GM19239 (cell line): ENCODE results near the gene P3H3.

Source experiments
- DNase-seq: peaks from one replicate; pipeline ENCODE4 v3.0.0; 2011; ENCODE audit warnings: low spot score; ENCODE audit not compliant: insufficient read length
- FAIRE-seq: peaks from 2 replicates; lab custom pipeline; 2011; peaks lifted over from hg19 to GRCh38; lab: Jason Lieb, UNC

Gene P3H3

DNA sequence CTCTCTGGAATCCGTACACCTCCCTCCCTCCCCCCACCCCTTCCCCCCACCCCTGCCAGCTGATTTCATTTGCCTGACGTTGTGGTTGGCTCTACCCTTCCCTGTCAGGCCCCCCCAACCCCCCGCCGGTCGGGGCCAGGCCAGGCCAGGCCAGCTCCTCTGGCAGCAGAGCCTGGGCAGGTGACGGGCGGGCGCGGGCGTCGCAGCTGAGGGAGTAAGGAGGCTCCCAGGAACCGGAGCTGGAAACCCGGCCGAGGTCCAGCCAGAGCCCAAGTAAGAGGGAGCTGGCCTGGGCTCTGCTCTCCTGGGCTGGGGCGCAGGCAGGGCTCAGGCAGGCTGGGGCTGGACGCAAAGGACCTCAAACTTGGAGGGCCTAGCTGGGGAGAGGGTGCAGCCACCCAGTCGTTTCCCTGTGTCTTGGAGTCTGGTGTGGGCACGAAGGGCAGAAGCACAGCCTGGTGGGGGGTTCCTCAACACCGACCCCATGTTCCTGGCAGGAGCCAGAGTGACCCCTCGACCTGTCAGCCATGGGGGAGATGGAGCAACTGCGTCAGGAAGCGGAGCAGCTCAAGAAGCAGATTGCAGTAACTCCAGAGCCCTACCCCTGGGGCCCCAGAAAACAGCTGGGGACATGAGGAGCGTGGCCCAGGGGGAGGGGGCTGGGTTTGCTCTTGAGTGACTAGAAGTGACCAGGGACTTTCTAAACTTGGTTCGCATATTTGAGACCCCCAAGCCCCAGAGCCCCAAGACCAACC is 12.7 kb downstream of the P3H3 start, which contains the start of gene GNB3:
TSS of gene GNB3 (plus strand) at position 165 of the 755 bp plus-strand sequence. CDS start at position 528, 363 bp downstream.
- no peak for FAIRE-seq
- DNase-seq, result no peak

DNA sequence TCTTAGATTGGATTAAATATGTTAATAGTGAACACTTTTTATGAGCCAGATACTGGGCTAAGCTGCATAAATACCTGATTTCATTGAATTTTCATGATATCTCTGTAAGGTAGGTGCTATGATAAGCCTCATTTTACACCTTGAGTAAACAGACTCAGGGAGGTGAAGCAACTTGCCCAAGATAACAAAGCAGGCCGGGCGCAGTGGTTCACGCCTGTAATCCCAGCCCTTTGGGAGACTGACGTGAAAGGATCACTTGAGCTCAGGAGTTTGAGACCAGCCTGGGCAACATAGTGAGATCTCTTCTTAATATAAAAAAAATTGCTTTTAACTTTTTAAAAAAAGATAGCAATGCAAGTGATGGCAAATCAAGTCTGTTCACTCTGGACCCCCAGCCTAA is 13.9 kb downstream of the P3H3 start:
- FAIRE-seq, result no peak

DNA sequence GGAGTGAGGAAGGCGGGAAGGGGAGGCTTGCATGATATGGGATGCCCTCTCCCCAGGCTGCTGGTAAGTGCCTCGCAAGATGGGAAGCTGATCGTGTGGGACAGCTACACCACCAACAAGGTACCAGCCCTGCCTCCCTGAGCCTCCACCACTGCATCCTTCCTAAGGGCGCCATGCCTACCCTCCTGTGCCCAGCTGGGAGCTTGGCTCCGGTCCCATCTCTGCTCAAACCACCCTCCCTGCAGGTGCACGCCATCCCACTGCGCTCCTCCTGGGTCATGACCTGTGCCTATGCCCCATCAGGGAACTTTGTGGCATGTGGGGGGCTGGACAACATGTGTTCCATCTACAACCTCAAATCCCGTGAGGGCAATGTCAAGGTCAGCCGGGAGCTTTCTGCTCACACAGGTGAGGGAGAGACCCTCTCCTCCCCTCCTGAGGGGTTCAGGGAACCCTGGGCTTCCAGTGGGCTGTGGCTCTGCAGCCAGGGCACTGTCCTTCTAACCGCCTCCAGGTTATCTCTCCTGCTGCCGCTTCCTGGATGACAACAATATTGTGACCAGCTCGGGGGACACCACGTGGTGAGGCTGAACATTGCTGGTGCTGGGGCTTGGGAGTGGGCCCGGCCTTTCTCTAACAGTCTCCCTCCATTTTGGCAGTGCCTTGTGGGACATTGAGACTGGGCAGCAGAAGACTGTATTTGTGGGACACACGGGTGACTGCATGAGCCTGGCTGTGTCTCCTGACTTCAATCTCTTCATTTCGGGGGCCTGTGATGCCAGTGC is 15.1 kb downstream of the P3H3 start:
- no peak for DNase-seq
- FAIRE-seq, result no peak

More for the DNA sequence above, 13.9 kb downstream of the P3H3 start:
- DNase-seq, result no peak

GRCh38 chr12:6845395-6845794 is 17.2 kb downstream of the P3H3 start:
- FAIRE-seq, result no peak

GRCh38 chr12:6846316-6846869 is 18.2 kb downstream of the P3H3 start:
- DNase-seq (no peak), FAIRE-seq (no peak)

More at GRCh38 chr12:6845395-6845794, 17.2 kb downstream of the P3H3 start:
- DNase-seq, result no peak

- no peak for DNase-seq
- no peak for FAIRE-seq
Measured at GRCh38 chr12:6847676-6848075, 19.5 kb downstream of the P3H3 start.

- no peak for DNase-seq
- FAIRE-seq, result peak; percentile 49
Measured at GRCh38 chr12:6849427-6849826, 21.2 kb downstream of the P3H3 start.

- DNase-seq (no peak), FAIRE-seq (no peak)
Measured at GRCh38 chr12:6849976-6850560, 21.9 kb downstream of the P3H3 start.

- DNase-seq (no peak), FAIRE-seq (no peak)
Measured at GRCh38 chr12:6850796-6851152, 22.6 kb downstream of the P3H3 start.

DNA sequence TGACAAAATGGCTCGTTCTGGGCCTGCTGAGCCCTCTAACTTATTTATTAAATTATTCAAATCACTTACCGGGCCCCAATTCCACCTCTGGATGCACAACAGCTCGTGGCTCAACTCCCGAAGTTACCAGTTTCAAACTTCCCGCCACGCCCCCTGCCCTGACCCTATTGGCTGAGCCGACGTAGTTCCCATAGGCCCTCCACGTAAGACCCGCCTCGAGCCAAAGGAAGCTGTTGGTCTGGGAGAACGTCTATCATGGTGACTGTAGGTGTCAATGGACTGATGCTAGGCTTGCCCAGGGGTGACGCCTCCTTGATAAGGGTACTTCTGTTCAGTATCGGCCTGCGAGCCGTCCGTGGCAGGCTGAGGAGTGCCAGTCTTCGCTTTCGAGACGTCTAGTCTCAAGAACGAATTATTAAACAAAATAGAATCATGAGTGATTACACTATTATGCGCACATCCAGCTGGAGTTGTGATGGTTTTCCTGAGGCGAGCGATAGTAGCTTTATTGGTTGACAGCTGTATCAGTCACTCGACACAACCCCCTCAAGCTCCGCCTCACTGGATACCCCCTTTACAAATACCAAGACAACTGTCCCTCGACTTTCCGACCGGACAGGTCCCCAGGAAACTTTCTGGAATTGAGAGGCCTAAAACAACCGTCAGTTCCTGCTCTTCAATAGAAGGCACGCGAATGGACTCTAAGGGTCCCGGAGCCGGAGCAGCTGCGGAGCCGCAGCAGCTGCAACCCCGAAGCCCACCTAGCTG is 23.1 kb downstream of the P3H3 start, which contains the start of gene CDCA3:
TSS of gene CDCA3 (minus strand) at position 134 of the 768 bp plus-strand sequence. CDS start 334 bp downstream, outside the sequence.
- FAIRE-seq, result no peak
- peak; percentile 99 for DNase-seq

GRCh38 chr12:6851921-6852650 is 23.9 kb downstream of the P3H3 start, which contains the start of gene USP5:
Gene USP5 (plus strand): TSS chr12:6852150. CDS start chr12:6852180, 30 bp downstream.
- FAIRE-seq, result peak; percentile 98
- peak; percentile 87 for DNase-seq

DNA sequence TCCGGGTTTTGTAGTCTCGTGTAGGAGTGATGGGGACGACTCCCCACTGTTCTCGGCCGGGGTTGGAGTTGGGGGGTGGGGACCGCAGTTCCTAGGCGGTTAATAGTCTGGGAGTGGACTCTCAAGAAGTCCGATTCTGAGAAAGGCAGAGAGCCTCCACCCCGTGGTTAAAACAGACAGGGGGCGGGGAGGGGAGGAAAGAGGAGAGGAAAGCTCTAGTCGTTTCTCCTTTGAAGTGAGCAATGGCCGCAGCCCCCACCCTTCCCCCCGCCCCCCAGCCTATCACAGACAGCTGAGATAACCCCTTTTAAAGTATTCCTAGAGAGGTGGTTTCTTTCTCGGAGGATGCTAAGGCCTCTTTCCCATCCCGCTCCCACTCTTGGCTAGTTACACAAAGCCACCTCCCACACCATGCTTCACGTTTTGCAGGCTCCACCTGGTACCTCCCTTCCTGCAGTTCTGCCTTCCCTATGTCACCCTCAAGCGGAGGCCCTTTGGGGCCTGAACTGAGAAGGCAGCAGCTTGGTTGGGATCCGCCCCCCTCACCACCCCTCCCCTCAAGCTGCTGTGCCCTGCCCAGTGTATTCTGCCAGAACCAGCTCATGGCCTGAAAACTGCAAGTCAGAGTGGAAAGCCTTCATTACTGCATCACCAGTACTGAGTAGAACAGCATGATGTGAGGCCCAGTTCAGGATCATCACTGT is 24.6 kb downstream of the P3H3 start:
- FAIRE-seq (peak; percentile 73), DNase-seq (no peak)

- no peak for FAIRE-seq
- no peak for DNase-seq
Measured at GRCh38 chr12:6853626-6854025, 25.4 kb downstream of the P3H3 start.

- FAIRE-seq, result no peak
- DNase-seq, result no peak
Measured at GRCh38 chr12:6854036-6854435, 25.8 kb downstream of the P3H3 start.

DNA sequence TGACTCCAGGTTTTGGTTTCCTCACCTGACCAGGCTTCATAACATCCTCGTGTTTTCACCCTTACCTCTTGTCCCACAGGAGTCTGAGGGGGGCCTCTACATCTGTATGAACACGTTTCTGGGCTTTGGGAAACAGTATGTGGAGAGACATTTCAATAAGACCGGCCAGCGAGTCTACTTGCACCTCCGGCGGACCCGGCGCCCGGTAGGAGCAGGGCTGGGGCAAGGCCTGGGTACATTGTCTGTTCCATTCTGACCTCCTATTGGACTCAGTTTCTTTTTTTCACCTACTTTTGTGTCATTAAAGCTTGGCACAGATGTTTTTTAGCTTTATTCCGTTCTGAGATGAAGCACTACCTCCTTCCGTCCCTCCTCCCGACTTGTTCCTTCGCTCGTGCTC is 27.1 kb downstream of the P3H3 start:
- FAIRE-seq, result no peak
- no peak for DNase-seq

DNA sequence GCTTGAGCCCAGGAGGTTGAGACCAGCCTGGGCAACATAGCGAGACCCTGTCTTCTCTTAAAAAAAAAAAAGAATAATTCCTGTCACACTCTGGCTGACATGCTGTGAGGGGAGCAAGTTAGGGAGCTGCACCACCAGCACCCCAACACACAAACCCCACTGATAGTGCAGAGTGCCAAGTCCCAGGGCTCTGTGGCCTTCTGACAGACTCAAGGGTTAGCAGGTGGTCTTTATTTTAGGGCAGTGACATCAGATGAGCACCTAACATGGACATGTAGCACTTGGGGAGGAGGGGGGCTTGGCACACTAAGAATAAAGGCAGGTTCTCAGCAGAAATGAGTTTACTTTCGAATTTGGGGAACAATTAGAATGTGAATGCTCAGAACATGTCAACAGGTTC is 30.6 kb downstream of the P3H3 start:
- DNase-seq (no peak), FAIRE-seq (no peak)

GRCh38 chr12:6860116-6860515 is 31.9 kb downstream of the P3H3 start:
- DNase-seq (no peak), FAIRE-seq (no peak)

DNA sequence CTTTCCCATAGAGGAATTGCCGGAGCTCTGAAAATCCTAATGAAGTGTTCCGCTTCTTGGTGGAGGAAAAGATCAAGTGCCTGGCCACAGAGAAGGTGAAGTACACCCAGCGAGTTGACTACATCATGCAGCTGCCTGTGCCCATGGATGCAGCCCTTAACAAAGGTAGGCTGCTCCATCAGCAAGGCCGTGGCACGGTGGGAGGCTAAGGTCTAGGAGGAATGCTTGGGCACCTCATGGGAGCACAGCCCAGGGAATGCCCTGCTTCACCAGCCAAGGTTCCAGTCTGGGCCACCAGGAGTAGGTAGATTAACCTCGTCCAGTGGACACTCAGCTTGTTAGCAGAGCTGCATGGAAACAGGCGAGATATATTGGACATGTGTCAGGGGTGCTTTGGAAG is 32.7 kb downstream of the P3H3 start:
- DNase-seq (no peak), FAIRE-seq (no peak)

GRCh38 chr12:6861391-6861790 is 33.2 kb downstream of the P3H3 start:
- FAIRE-seq (no peak), DNase-seq (no peak)
